ENCODE data around the gene HDGFL3.

The HDGFL3 gene

DNA sequence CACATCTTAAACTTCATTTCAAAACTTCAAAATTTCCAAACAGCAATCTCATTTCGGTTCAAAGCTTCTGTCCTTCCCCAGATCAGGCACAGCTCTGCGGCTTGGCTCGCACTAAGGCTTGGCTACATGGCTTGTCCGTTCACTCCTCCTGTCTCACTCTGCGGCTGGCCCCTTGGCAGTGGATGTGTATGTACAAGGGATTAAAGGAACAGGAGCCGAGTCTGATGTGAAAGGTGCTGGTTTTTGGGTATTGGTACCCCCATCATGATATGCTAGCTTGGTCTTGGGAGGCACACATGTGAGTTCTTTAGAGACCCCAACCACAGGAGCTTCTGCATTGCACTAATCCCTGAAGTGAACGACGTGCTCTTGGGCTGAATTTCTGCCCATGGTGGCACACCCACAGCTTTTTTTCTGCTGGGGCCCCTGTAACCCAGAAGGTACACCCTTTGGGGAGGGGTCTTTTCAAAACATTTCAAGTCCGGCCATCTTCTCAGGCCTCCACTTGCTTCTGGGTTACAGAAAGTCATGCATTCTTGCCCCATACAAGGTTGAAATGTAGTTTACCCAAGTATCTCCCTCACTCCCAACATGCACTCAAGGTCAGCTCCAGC lies 87.5 kb downstream of the HDGFL3 start:
- DNase-seq = no peak

DNA sequence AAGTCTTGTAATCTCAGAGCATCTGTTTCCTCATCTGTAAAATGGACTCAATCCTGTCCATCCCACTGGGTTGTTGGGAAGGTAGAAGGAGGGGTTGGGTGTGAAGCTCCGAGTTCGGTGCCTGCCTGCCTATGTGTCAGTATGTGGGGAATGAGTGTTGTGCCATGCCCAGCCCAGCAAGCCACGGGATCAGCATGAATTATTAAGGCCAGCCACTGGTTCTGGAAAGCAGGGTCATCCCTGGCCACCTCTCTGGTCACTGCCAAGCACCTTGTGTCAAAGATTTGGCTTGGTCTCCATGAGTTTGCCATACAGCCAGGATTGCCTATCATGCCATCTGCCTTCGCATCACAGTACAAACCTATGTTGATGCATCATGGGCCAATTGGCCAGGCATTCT lies 88.7 kb downstream of the HDGFL3 start:
- no peak for DNase-seq

DNA sequence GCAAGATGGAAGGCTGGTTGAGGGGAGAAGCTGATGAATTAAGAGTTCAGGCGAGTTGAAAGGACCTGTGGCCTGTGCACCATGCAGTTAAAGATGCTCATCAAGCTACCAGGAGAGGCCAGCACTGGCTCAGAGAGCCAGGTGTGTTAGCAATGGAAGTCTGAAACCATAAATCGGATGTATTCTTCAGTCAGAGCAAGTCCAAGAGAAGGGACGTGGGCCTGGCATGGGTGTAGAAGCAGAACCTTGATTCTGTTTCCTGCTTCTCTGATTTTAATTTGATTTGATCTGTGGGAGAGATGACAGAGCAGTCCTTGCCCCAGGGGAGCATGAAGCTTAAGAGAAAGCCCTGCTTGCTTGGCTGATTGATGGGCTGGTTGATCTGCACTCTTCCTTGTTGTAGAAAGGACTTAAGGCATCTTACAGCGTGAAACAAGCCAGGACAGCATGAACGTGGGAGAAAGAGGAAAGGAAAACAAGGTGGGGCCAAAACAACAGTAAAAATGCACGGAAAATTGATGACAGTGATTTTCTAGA lies 89.3 kb downstream of the HDGFL3 start:
- DNase-seq = no peak

DNA sequence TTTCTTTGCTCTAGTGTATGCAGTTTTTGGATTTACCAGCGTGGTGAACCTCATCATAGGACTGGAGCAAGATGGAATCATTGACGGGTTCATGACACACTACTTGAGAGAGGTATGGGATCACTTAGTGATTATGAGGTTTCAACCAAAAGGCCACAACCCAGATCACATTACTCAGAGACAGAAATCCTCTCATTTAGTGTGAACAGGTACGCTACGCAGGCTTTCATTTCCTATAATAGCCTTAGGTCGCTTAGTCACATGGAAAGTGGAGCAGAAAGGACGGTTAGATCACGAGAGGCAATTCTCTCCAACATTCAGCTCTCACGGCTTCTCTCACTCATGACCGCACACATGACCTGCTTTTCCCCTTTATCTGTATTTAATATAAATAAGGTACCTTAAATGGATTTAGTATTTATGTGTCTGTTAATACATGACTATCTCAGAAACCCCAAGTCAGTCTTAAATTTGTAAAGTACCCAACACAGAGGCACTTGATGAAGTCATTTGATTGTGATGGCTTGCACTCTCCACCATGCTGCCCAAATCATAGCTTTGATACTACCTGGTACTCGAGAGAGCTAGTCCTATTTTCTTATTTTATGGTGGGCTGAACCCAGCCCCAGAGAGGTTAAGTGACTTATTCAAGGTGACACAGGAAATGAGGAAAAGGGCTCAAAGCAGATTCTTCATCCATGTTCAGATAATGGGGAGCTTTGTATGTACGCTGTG lies 91.6 kb downstream of the HDGFL3 start:
- no peak for DNase-seq

DNA sequence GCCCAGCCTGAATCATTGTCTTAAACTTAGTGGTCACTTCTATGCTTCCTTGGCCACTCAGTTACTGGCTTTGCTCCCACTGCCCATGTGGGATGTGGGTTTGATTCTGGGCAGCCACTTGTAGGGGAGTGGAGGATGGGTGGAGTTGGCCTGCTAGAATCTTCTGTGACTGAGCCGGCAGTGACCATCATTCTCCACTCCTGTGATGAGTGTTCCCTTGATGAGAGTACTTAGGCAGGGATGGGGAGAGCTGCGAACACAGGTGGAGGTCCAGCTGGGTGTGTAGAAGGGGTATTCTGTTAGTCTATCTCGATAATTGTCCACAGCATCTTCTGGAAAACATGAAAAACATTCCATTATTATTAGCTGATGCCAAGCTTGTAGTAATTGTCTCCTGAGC lies 92.2 kb downstream of the HDGFL3 start:
- DNase-seq = no peak

DNA sequence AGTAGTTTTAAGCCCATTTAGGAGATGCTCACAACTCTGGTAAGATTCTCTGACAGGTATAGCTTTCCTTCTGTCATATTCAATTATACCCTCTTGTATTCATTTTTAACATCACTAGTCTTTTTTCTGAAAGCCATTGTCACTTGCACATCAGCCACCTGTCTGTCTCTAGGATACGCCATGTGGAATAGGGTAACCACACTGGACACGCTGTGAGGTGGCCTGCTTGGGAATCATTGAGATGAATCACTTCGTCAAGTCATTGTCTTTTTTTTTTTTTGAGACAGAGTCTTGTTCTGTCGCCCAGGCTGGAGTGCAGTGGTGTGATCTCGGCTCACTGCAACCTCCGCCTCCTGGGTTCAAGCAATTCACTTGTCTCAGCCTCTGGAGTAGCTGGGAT lies 92.8 kb downstream of the HDGFL3 start:
- DNase-seq = no peak

DNA sequence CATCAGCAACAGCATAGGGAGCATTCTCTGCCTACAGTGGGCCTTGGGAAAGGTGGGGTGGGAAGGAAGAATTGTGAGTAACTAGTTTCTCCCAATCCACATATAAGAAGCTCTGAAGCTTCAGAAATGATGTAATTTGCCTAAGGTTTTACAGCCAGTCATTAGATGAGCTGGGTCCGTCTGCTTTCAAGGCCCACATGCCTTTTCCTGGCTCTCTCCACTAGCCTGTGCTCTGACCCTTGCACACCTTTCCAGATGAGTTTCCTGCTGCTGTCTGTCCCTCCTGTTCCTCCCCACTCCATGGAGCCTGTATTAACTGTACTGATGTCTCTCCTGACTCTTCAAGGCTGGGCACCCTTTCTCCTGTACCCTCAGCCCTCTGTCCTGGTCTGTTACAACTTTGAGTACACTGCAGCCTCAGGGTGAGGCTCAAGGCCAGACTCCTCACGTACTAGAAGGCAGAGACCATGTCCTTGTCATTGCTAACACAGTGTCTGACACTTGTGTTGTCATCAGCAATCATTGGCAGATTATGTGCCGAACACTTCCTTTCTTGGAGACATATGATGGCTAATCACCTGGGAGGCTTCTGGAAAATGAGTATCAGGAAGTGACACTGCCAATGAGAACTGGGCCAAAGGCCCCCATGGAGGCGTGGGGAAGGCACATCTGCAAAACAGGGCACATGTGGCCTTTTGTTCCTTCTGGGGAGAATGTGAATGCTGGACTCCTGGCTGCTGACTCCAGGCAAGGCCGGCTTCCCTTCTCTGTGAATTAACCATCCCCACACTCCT lies 93.5 kb downstream of the HDGFL3 start:
- DNase-seq = no peak

DNA sequence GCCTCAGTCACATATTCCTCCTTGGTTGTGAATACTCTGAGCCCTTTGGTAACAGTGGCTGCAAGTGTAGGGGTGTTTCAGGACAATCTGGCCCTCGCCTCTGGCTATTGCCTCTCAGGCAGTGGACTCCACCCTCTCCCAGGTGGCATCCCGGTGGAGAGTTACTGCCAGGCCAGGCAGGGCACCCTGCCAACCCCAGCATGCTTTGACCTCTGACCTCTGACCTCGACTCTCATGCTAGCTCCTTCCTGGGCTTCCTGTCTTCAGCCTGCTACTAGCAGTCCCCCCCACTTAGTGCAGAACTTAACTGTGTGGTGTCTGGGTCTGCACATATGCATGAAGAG lies 94.7 kb downstream of the HDGFL3 start:
- no peak for DNase-seq

DNA sequence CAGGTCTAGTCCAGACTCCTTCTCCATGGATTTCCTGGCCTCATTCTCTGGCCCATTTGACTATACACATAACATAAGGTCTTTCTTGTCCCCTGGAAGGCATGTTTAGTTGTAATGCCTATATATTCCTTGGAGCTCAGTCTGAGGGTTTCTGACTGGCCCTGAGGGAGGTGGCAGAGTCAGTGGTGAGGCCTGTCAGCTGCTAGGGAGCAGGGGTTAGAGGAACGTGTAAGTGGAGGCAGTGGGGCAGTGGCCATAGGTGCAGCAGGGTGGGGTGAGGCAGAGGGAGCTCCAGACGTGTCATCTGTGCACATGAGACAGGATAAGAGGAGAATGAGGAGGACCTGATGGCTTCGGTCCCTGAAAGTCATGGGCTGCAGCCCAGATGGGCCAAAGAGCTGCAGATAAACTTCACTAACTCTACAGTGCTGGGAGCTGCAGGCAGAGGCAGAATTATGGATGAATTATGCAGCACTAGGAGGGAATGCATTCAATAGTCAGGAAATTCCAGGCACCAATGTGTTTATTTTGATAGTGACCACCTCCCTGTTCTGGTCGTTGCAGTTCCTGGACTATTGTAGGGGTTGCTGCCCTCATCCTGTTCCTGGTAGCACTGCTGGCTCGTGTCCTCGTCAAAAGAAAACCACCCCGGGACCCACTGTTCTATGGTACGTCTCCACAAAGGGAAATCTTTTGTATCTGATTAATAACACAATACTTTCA lies 95.2 kb downstream of the HDGFL3 start:
- DNase-seq = no peak

DNA sequence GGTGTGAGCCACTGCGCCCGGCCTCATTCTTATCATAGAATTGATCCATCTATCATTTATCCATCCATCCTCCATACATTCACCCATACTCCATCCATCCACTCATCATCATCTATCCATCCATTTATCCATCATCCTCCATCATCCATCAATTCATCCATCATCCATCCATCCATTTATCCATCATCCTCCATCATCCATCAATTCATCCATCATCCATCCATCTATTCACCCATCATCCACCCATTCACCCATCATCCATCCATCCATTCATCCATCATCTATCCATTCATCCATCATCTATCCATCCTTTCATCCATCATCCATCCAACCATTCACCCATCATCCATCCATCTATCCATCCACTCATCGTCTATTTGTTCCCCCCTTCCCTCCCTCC lies 96.5 kb downstream of the HDGFL3 start:
- DNase-seq = no peak

DNA sequence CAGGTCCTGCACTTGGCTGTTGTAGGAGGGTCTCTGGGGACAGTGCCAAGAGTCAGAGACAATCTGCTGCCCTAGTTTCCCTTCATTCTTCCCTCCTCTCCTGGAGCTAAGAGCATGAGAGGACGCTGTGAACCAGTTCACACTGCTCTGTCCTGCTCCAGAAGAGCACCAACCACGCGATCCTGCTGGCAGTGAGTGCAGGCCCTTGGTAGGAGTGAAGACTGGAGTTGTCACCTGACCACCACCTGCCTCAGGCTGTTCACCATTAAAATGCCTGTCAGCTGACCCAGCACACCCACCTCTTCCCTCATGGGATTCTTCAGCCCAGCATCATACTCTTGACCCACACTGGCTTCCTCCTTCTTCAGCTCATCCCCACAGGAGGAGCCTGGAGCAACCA lies 97.2 kb downstream of the HDGFL3 start:
- no peak for DNase-seq

DNA sequence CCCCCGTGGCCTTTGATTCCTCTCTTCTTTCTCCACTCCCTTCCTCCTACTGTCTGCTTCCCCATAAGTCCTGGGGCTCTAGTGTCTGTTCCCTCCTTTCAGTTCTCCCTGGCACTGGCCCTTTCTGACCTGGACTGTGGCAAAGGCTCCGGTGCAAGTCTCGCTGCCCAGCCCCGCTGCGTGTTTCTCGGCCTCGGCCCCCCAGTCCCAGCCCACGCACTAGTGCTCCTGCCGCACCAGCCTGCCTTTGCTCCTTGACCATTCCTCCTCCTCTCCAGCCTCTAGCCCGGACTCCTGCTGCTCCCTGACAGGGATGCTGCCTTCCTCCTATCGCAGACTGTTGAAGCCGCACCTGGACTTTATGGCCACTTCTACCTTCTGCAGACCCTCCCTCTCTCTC lies 98.1 kb downstream of the HDGFL3 start:
- DNase-seq = no peak

DNA sequence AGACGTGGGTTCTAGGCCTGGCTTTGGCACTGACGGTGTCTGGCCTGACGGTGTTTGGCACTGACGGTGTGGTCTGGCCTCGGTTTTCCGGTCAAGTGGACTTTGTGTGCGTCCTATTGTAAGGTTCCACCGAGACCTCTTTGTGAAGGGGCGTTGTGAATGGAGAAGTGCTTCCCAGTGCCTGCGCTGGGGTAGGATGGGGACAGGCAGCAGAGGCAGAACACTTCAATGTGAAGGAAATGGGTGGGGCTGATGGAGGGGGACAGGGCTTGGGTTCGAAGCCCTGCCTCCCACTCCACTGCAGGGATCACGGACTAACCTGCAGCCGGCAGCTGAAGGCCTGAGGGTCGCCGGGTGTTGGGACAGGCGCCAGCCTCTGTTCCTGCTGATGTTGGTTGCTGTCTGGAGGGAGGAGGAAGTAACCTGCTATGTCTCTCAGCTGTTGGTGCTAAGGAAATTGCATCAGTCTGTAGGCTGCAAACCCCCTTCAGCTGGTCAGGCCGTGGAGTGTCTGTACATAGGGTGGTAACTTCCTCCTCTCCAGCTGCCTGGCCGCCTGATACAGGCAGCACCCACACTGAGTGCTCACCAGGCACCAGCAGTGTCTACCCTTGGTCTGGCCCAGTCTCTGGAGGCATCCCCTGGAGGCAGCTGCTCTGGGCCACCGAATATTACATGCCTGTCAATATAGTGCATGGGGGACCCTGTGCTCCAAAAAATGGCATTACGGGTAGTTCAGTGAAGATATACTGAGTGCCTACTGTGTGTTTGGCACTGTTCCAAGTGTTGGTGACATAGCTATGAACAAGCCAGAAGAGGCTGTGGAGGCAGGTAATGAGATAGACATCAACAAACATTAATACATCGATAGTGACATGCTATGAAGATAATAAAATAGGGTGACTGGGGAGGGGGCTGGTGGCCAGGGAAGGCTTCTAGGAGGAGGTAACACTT lies 99.1 kb downstream of the HDGFL3 start:
- no peak for DNase-seq

DNA sequence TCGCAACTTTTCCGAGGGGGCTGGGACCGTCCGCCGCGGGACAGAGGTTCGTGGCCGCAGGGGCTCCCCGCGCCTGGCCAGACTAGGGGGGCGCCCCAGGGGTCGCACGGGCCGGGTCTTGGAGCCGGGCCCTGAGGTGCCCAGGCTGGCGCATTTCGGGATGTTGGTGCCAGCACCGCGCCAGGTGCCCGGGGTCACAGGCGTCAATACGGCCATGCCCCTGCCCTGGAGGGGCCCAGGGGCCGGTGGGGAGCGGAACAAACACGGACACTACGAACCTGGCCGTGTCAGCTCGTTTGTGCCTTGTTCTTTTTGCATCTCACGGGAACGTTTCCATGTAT lies 99.8 kb downstream of the HDGFL3 start:
- DNase-seq = no peak

DNA sequence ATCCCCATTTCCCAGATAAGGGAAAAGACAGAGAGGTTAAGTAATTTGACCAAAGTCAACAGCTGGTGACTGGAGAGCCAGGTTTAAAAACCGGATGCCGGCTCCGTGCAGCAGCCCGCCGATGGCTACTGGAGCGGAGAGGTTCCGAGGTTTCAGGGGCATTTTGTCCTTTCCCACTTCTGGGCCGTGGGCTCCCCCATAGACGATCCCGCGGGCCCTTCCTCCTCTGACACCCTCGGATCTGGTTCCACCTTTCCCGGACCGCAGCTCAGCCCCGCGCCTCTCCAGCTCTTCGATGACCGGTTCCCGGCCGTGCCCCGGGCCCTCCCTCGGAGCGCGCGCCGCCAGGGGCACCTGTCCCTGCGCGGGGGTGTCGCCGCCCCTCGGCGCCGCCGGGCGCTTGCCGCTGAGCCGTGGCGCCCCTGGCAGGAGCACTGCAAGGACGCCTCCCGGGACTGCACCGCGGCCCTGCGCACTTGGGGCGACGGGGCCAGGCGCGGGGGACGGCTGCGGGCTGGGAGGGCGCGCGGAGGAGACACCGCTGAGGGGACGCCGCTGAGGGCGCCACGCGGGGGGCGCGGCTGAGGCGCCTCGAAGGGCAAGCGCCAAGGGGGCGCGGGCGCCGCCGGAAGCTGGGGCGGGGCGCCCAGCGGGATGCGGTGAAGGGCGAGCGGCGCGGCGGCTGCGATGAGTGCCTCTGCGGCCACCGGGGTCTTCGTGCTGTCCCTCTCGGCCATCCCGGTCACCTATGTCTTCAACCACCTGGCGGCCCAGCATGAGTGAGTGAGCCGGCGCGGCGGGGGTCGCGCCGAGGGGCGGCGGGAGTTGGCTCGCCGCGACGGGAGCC lies 100.4 kb downstream of the HDGFL3 start, which contains the start of gene TM6SF1:
Gene TM6SF1, plus strand, starts transcription at position 652 of the 847 bp plus-strand sequence. Its CDS starts 36 bp downstream, at position 688.
- no peak for DNase-seq

DNA sequence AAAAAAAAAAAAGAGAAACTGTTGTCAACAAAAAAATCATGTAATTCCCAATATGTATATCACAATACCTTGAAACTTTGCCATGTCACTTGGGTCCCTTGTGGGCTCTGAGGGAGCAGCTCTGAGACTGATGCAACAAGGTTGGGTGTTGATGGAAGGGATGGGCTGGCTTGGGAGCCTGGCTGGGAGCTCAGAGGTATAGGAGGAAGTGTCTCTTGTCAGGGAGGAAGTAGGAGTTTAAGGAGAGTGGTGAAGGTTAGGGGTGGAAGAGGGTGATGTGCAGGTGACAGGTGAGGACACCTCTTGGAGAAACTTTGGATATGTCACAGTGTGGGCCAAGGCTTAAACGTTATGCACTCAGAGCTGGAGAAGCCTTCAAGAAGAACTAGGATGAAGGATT lies 102.2 kb downstream of the HDGFL3 start:
- DNase-seq = no peak

DNA sequence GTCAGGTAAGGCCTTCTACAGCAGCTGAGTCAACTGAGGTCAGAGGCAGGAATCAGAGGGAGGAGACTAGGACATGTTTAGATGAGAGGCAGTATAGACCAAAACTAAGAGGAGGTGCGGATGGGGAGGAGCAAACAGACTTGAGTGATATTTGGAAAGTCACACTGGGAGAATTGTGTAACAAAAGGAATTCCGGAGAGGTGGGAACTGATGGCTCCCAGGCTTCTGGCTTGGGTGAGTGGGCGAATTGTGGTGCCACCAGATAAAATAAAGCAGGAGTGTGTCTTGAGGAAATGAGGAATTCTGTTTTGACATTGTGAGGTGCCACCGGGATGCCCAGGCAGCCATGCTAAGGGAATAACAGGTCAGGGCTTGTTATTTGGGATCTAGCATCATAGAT lies 103.5 kb downstream of the HDGFL3 start:
- no peak for DNase-seq

DNA sequence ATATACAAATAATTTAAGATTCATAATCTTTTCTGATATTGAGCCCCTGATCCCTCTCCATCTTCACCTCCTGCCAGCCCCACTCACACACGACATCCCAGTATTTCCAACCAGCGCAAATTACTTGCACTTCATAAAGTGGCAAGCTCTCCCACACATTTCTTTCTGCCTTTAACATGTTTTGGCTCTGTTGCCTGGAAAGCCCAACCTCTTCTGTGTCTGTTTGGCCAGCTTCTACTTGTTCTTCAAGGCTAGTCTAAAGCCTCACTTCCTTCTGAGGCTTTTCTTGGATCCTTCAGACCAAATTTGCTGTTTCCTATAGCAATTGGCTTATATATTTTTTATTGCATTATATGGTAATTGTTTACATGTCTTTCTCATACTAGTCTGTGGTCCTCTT lies 105.3 kb downstream of the HDGFL3 start:
- no peak for DNase-seq

DNA sequence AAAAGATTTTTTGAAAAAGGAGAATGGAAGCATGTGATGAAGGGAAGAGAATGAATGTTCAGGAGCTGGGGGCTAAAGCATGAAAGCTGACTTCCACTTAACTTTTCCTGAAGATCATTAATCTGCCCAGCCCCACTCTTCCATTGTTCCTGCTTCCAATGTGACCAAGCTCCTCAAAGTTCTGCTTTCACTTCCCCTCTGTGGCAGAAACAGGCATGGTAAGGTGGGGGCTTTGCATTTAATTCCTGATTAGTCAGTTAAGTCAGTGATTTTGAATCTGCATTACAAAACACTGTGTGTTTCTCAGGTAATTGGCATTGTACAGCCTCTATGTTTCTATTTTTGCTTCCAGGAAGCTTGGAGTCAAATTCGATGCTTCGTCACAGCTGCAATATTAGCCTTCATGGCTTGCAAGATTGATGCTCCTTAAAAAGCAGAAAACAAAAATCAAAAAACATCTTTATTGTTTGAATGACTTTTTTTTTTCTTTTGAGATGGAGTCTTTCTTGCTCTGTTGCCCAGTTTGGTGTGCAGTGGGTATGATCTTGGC lies 107.5 kb downstream of the HDGFL3 start:
- DNase-seq = no peak

DNA sequence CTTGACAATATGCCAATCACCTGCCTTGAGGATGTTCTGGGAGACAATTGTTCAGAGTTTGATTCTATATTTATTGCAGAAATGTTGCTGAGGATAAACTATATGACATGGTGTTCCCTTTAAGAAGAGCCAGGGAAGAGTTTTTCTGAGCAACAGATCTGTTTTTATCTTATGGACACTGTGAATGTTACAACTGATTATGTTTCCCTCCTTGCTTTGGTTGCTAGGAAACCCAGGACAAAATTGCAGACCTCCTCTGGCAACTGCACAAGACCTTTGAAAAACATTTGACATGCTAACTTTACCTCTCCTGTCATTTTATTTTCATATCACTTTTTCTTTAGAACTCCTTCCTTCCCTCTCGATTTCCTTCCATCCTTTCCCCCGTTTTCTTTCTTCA lies 108.3 kb downstream of the HDGFL3 start:
- no peak for DNase-seq

DNA sequence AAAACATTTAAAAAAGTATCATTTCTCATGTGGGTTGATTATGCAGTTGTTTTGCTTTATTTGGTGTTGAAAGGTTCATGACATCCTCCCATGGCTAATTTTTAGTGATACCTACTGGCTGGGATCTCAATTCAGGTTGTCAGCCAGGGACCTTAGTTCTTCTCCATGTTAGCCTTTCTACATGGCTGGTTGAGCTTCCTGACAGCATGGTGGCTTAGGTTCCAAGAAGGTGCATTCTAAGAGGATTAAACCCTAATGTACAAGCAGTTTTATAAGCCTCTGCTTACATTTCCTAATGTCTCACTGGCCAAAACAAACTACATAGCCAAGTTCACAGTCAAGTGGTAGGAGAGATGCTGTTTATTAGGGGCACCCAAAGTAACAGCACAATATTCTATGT lies 109.5 kb downstream of the HDGFL3 start:
- DNase-seq = no peak
